SU-DHL-6 (cell line): ENCODE results near the gene ZNF775.

Experiments
- CTCF ChIP-seq: fragments of 200-600 bp; sonication (generic); IDR thresholded peaks from one replicate; pipeline ENCODE4 v1.5.1; 2017; ENCODE audit warnings: antibody characterized with exemption, mild to moderate bottlenecking, low read length, moderate library complexity; ENCODE audit not compliant: insufficient read depth, poor library complexity, severe bottlenecking
- EZH2phosphoT487 ChIP-seq: fragments of 200-600 bp; sonication (generic), shearing (Covaris generic); conservative IDR thresholded peaks from 2 replicates; pipeline ENCODE4 v1.6.1; 2018; ENCODE audit warnings: mild to moderate bottlenecking, antibody characterized with exemption, low read length, moderate library complexity, mixed read lengths

- no peak for TF ChIP-seq CTCF
- TF ChIP-seq EZH2phosphoT487: no peak
Observed at GRCh38 chr7:150393325-150393724, 14.2 kb downstream of the ZNF775 start.
